Smooth muscle cell (in vitro differentiated cells): ENCODE data around the gene DHRS7B. TPM values are rescaled to one million over a fixed set of nuclear protein-coding genes. Genes with fewer than 3 reads are reported as not detected.

ENCODE experiments used
- DNase-seq: peaks from one replicate; lab custom pipeline; 2025; ENCODE audit not compliant: unreplicated experiment; lab: John Stamatoyannopoulos, UW
- H2AFZ ChIP-seq: fragments of 200-600 bp; sonication (generic); 2 replicates; pipeline ENCODE4 v1.6.0; 2016; ENCODE audit warnings: antibody characterized with exemption, low read depth, mild to moderate bottlenecking
- H3F3A ChIP-seq: fragments of 200-600 bp; sonication (generic); 2 replicates; pipeline ENCODE4 v1.6.0; 2017; ENCODE audit warnings: antibody characterized with exemption, low read depth
- H3K27ac ChIP-seq: fragments of 200-600 bp; sonication (generic); 2 replicates; pipeline ENCODE4 v1.5.1; 2016; ENCODE audit warnings: low read depth, mild to moderate bottlenecking
- H3K27me3 ChIP-seq: fragments of 200-600 bp; sonication (generic); 2 replicates; pipeline ENCODE4 v1.6.1; 2016; ENCODE audit warnings: low read depth, mild to moderate bottlenecking
- H3K36me3 ChIP-seq: fragments of 200-600 bp; sonication (generic); 2 replicates; pipeline ENCODE4 v1.5.1; 2016; ENCODE audit warnings: low read depth
- H3K4me1 ChIP-seq: fragments of 200-600 bp; sonication (generic); 2 replicates; pipeline ENCODE4 v1.5.1; 2016; ENCODE audit warnings: low read depth
- H3K4me2 ChIP-seq: fragments of 200-600 bp; sonication (generic); 2 replicates; pipeline ENCODE4 v1.6.0; 2016; ENCODE audit warnings: mild to moderate bottlenecking
- H3K4me3 ChIP-seq: fragments of 200-600 bp; sonication (generic); 2 replicates; pipeline ENCODE4 v1.5.1; 2016; ENCODE audit warnings: mild to moderate bottlenecking
- H3K79me2 ChIP-seq: fragments of 200-600 bp; sonication (generic); 2 replicates; pipeline ENCODE4 v1.6.0; 2016; ENCODE audit warnings: low read depth, mild to moderate bottlenecking
- H3K9ac ChIP-seq: fragments of 200-600 bp; sonication (generic); 2 replicates; pipeline ENCODE4 v1.6.0; 2016; ENCODE audit warnings: low read depth
- H3K9me3 ChIP-seq: fragments of 200-600 bp; sonication (generic); replicated peaks from 2 replicates; pipeline ENCODE4 v1.5.1; 2016; ENCODE audit warnings: low read depth
- H4K20me1 ChIP-seq: fragments of 200-600 bp; sonication (generic); 2 replicates; pipeline ENCODE4 v1.6.0; 2016; ENCODE audit warnings: low read depth
- CTCF ChIP-seq: fragments of 200-600 bp; sonication (generic); IDR thresholded peaks from 2 replicates; pipeline ENCODE4 v1.5.1; 2017; ENCODE audit warnings: borderline replicate concordance, mild to moderate bottlenecking, antibody characterized with exemption; ENCODE audit not compliant: insufficient read depth, poor library complexity, severe bottlenecking
- WGBS: methylation state at CpG from one replicate; pipeline ENCODE4 v1.1.7; 2016; ENCODE audit warnings: low lambda C conversion rate; 5-methylcytosine and 5-hydroxymethylcytosine counted together
- polyA plus RNA-seq: library from polyadenylated mRNA; unstranded; fragments of >200 nt; fragmentation: Nextera tagmentation; extraction: Ambion mirVana; gene quantifications from 2 replicates; pipeline ENCODE4 v1.2.1, GENCODE V29; 2016
- total RNA-seq: library from RNA; depleted of rRNA; stranded (reverse); fragments of >200 nt; gene quantifications from 2 replicates; pipeline ENCODE4 v1.2.3, GENCODE V29; 2014

The DHRS7B gene
- total and polyA plus RNA-seq, 2 experiments from 2014 or later, result 30.0 to 32.5 TPM

GRCh38 chr17:21168555-21168865, 41.7 kb downstream of the DHRS7B start:
- H3K9ac ChIP-seq, result no peak overlapping the region
- H3K4me3 ChIP-seq, result no peak overlapping the region
- no peaks in the 10 kb centered on the region for H3K9me3 ChIP-seq
- WGBS, result 97% methylated on average over 12 of the region's 12 CpGs
- no peaks in the 10 kb centered on the region for H3K27me3 ChIP-seq
- H3K36me3 ChIP-seq, result no peaks in the 10 kb centered on the region
- no peaks in the 10 kb centered on the region for H3F3A ChIP-seq
- no peaks in the 10 kb centered on the region for H3K79me2 ChIP-seq
- no peak for DNase-seq
- H3K27ac ChIP-seq, result no peak overlapping the region
- peaks cover 25% of the 10 kb centered on the region for H4K20me1 ChIP-seq
- no peak overlapping the region for H3K4me2 ChIP-seq
- no peak overlapping the region for H2AFZ ChIP-seq
- H3K4me1 ChIP-seq, result no peaks in the 10 kb centered on the region
- TF ChIP-seq CTCF, result no peak

DNA sequence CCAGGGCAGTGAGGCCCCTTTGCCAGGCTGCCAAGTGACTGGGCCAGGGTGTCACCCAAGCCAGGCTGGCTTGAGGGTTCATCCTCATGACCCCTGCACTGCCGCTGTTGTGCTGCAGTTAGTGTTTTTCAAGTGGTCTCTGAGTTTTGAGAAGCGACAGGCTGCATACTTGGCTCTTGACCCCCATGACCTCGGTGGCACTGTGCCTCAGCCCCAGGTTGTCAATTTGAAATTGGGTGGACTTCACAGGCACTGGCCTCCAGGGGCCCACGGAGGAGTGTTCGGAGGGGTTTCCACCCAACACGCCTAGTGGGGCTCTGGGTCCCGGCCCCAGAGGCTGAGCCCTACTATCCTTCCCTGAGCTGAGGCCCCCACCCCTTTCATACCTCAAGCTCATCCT, 42.7 kb downstream of the DHRS7B start:
- Histone ChIP-seq H4K20me1 (peaks cover 19% of the 10 kb centered on the region), H3F3A (no peaks in the 10 kb centered on the region), H3K36me3 (no peaks in the 10 kb centered on the region), H3K4me2 (no peak overlapping the region), H3K4me3 (no peak overlapping the region), H3K9me3 (no peaks in the 10 kb centered on the region), H3K79me2 (no peaks in the 10 kb centered on the region), H3K9ac (no peak overlapping the region), H2AFZ (no peak overlapping the region), H3K27me3 (no peaks in the 10 kb centered on the region), H3K4me1 (no peaks in the 10 kb centered on the region), H3K27ac (no peak overlapping the region)
- no peak for DNase-seq
- no peak for TF ChIP-seq CTCF
- WGBS, result 98% methylated on average over 4 of the region's 7 CpGs

GRCh38 chr17:21170809-21171208, 44.0 kb downstream of the DHRS7B start:
- Histone ChIP-seq H3K36me3 (no peaks in the 10 kb centered on the region), H3K27ac (no peak overlapping the region), H3F3A (no peaks in the 10 kb centered on the region), H2AFZ (no peak overlapping the region), H4K20me1 (peaks cover 17% of the 10 kb centered on the region), H3K27me3 (no peaks in the 10 kb centered on the region), H3K4me1 (no peaks in the 10 kb centered on the region), H3K4me3 (no peak overlapping the region), H3K4me2 (no peak overlapping the region), H3K79me2 (no peaks in the 10 kb centered on the region), H3K9me3 (no peaks in the 10 kb centered on the region), H3K9ac (no peak overlapping the region)
- 87% methylated on average over 7 of the region's 7 CpGs for WGBS
- DNase-seq, result no peak
- TF ChIP-seq CTCF, result no peak

GRCh38 chr17:21171309-21171922, 44.7 kb downstream of the DHRS7B start:
- 94% methylated on average over 12 of the region's 12 CpGs for WGBS
- H3K27ac ChIP-seq, result no peak overlapping the region
- no peak for TF ChIP-seq CTCF
- H3F3A ChIP-seq, result no peaks in the 10 kb centered on the region
- no peak overlapping the region for H2AFZ ChIP-seq
- H3K4me2 ChIP-seq, result no peak overlapping the region
- H3K27me3 ChIP-seq, result no peaks in the 10 kb centered on the region
- no peaks in the 10 kb centered on the region for H3K36me3 ChIP-seq
- H3K79me2 ChIP-seq, result no peaks in the 10 kb centered on the region
- H4K20me1 ChIP-seq, result peaks cover 17% of the 10 kb centered on the region
- no peaks in the 10 kb centered on the region for H3K9me3 ChIP-seq
- no peak overlapping the region for H3K9ac ChIP-seq
- H3K4me3 ChIP-seq, result no peak overlapping the region
- no peaks in the 10 kb centered on the region for H3K4me1 ChIP-seq
- no peak for DNase-seq
